22Rv1 (cell line): ENCODE results near the gene MBD6.
A peak's percentile ranks its signal among the peaks of the same experiment; 100 is the strongest.

Source experiments
- ZFX ChIP-seq: fragments of 450-650 bp; IDR thresholded peaks from 2 replicates; pipeline ENCODE4 v1.6.1; 2017; ENCODE audit warnings: antibody characterized with exemption, borderline replicate concordance
- TF ChIP-seq, protein P1 (sequence below): fragments of 450-650 bp; IDR thresholded peaks from 2 replicates; pipeline ENCODE4 v1.5.1; 2017; ENCODE audit warnings: mild to moderate bottlenecking

DNA sequence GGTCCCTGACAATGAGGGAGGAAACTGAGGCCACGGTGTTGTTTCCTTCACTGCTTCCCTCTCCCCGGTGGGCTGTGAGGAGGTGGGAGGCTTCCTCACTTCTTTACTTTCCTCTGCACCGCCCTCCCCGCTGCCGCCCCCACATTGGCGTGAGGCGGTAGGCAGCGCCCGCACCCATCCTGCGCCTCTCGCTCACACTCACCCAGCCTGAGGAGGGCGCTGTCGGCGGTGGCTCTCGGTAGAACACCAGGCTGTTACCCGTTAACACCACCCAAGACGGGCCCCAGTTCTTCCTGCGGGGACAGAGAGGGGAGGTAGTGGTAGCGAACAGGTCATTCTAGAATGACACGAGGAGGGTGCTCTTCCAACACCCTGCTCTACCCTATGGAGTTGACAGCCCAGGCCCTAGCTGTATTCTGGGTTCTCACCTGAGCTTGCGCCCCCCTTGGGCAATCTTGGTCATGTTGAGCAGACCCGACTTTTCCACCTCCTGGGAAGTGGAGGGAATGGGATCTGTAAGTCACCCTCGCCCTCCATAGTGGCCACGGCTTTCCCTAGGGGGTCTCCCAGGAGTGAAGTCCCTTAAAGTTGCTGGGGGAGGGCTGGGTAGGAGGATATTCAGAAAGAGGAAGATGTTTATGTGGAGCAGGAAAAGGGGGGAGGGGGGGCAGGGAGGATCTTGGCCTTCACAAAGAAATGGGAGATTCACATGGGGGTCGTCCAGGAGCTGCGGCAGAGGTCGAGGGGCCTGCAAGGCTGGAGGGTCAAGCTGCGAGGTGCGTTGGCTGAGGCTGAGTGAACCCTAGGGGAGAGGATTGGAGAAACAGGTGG, 46.2 kb upstream of the MBD6 start:
- TF ChIP-seq, protein P1, sequence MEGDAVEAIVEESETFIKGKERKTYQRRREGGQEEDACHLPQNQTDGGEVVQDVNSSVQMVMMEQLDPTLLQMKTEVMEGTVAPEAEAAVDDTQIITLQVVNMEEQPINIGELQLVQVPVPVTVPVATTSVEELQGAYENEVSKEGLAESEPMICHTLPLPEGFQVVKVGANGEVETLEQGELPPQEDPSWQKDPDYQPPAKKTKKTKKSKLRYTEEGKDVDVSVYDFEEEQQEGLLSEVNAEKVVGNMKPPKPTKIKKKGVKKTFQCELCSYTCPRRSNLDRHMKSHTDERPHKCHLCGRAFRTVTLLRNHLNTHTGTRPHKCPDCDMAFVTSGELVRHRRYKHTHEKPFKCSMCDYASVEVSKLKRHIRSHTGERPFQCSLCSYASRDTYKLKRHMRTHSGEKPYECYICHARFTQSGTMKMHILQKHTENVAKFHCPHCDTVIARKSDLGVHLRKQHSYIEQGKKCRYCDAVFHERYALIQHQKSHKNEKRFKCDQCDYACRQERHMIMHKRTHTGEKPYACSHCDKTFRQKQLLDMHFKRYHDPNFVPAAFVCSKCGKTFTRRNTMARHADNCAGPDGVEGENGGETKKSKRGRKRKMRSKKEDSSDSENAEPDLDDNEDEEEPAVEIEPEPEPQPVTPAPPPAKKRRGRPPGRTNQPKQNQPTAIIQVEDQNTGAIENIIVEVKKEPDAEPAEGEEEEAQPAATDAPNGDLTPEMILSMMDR, result peak; percentile 71
- no peak for TF ChIP-seq ZFX
